ENCODE measurements around the gene EFS.

DNA sequence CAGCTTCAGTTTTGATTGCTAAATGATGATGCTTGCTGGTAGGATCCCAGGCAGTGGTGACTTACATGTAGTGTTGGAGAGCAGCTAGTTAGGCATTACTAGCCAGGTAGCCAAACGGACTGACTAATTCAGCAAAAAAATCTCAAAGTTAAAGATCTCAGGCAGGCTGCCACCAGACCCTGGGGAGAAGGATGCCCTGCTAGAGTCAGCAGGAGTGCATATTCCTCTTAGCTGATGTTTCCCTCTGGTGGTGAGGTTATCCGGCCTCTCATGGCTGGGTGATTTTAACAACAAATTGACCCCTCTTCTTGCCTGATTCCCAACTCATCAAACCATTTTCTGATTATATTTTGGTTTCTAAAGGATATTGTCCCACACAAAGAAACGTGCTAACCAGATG is 2.8 kb downstream of the EFS start:
- TF ChIP-seq, protein P1, sequence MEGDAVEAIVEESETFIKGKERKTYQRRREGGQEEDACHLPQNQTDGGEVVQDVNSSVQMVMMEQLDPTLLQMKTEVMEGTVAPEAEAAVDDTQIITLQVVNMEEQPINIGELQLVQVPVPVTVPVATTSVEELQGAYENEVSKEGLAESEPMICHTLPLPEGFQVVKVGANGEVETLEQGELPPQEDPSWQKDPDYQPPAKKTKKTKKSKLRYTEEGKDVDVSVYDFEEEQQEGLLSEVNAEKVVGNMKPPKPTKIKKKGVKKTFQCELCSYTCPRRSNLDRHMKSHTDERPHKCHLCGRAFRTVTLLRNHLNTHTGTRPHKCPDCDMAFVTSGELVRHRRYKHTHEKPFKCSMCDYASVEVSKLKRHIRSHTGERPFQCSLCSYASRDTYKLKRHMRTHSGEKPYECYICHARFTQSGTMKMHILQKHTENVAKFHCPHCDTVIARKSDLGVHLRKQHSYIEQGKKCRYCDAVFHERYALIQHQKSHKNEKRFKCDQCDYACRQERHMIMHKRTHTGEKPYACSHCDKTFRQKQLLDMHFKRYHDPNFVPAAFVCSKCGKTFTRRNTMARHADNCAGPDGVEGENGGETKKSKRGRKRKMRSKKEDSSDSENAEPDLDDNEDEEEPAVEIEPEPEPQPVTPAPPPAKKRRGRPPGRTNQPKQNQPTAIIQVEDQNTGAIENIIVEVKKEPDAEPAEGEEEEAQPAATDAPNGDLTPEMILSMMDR (IDR thresholded peaks at IDR 0.05), result peak in 1 of 3 experiments; percentile 15
- TF ChIP-seq EP300 (IDR thresholded peaks at IDR 0.05) (no peak), POLR2A (IDR thresholded peaks at IDR 0.05; ENCODE audit: low read depth) (no peak)
